IMR-90 (cell line): ENCODE data around the gene BTG2. TPM values are rescaled to one million over a fixed set of nuclear protein-coding genes. Genes with fewer than 3 reads are reported as not detected.

ENCODE experiments used
- ATAC-seq: fragments of 200-7000 bp; cut with Tn5 transposase; 2 replicates; pipeline ENCODE4 v1.9.1; 2020; ENCODE audit warnings: low read depth, mild to moderate bottlenecking, moderate library complexity
- BruUV-seq: library from RNA; stranded (reverse); fragments of 400-500 nt; replicated peaks from 2 replicates; lab custom pipeline; 2021; lab: Mats Ljungman, UMichigan
- CTCF ChIA-PET: fragments of 300-600 bp; formaldehyde crosslinking; extraction: SDS; loops from one replicate; lab custom pipeline; 2021; ENCODE audit warnings: antibody characterized with exemption; lab: Yijun Ruan, JAX
- POLR2A ChIA-PET: fragments of 300-600 bp; sonication (Branson Sonifier 250); formaldehyde crosslinking; loops from one replicate; lab custom pipeline; 2022; ENCODE audit warnings: antibody characterized with exemption; ENCODE audit not compliant: unreplicated experiment; lab: Charles Lee
- DNase-seq: peaks from one replicate; pipeline ENCODE4 v3.0.0; 2013
- H2AFZ ChIP-seq: replicated peaks from 2 replicates; pipeline ENCODE3; 2013; ENCODE audit warnings: low read length, mild to moderate bottlenecking; ENCODE audit not compliant: poor library complexity
- H2AK5ac ChIP-seq: 2 replicates; pipeline ENCODE4 v1.6.1; 2013; ENCODE audit warnings: low read depth, low read length, inconsistent platforms
- H2AK9ac ChIP-seq: replicated peaks from 2 replicates; pipeline ENCODE3; 2013; ENCODE audit warnings: mild to moderate bottlenecking, low read depth, low read length, moderate library complexity; ENCODE audit not compliant: poor library complexity
- H2BK120ac ChIP-seq: 2 replicates; pipeline ENCODE4 v1.6.1; 2013; ENCODE audit warnings: low read depth, low read length, inconsistent platforms
- H2BK15ac ChIP-seq: 3 replicates; pipeline ENCODE4 v1.6.1; 2013; ENCODE audit warnings: low read depth, low read length, inconsistent platforms
- H2BK20ac ChIP-seq: 2 replicates; pipeline ENCODE4 v1.6.1; 2013; ENCODE audit warnings: low read depth, mild to moderate bottlenecking, inconsistent platforms, low read length, moderate library complexity
- H2BK5ac ChIP-seq: 2 replicates; pipeline ENCODE4 v1.6.1; 2013; ENCODE audit warnings: mild to moderate bottlenecking, low read depth, low read length, inconsistent platforms; ENCODE audit not compliant: poor library complexity, severe bottlenecking
- H3K14ac ChIP-seq: replicated peaks from 2 replicates; pipeline ENCODE4 v1.6.1; 2013; ENCODE audit warnings: low read depth, low read length, inconsistent platforms
- H3K18ac ChIP-seq: 2 replicates; pipeline ENCODE4 v1.6.1; 2013; ENCODE audit warnings: low read depth, low read length, control low read depth
- H3K23ac ChIP-seq: 2 replicates; pipeline ENCODE4 v1.6.1; 2013; ENCODE audit warnings: low read depth, low read length, inconsistent platforms
- H3K27ac ChIP-seq: 2 replicates; pipeline ENCODE4 v1.5.1; 2013; ENCODE audit warnings: mild to moderate bottlenecking, control low read depth, low read length; ENCODE audit not compliant: insufficient read depth
- H3K27me3 ChIP-seq: 2 replicates; pipeline ENCODE4 v1.6.1; 2013; ENCODE audit warnings: low read length; ENCODE audit not compliant: control insufficient read depth, insufficient read depth
- H3K36me3 ChIP-seq: 2 replicates; pipeline ENCODE4 v1.6.1; 2013; ENCODE audit warnings: low read length, mixed read lengths; ENCODE audit not compliant: control insufficient read depth, insufficient read depth
- H3K4ac ChIP-seq: 2 replicates; pipeline ENCODE4 v1.6.1; 2013; ENCODE audit warnings: low read depth, low read length, inconsistent platforms
- H3K4me1 ChIP-seq: 2 replicates; pipeline ENCODE4 v1.6.1; 2013; ENCODE audit warnings: low read length, mixed read lengths; ENCODE audit not compliant: control insufficient read depth, insufficient read depth
- H3K4me2 ChIP-seq: 2 replicates; pipeline ENCODE4 v1.6.1; 2013; ENCODE audit warnings: low read depth, mild to moderate bottlenecking, control low read depth, low read length, moderate library complexity
- H3K4me3 ChIP-seq: 2 replicates; pipeline ENCODE4 v1.5.1; 2013; ENCODE audit warnings: low read depth, mild to moderate bottlenecking, control low read depth, low read length, moderate library complexity; ENCODE audit not compliant: insufficient read depth
- H3K56ac ChIP-seq: 2 replicates; pipeline ENCODE4 v1.6.1; 2013; ENCODE audit warnings: low read length, inconsistent platforms; ENCODE audit not compliant: insufficient read depth; ENCODE audit errors: extremely low read depth
- H3K79me1 ChIP-seq, 2 experiments: 2 replicates each; pipeline ENCODE4 v1.6.1; 2013; ENCODE audit warnings: low read length in 2 of 2, inconsistent platforms in 1 of 2, low read depth in 1 of 2
- H3K9ac ChIP-seq: 2 replicates; pipeline ENCODE4 v1.6.1; 2013; ENCODE audit warnings: low read depth, low read length, control low read depth
- H3K9me1 ChIP-seq: 2 replicates; pipeline ENCODE4 v1.6.1; 2013; ENCODE audit warnings: low read length, inconsistent platforms; ENCODE audit not compliant: insufficient read depth
- H3K9me3 ChIP-seq: 2 replicates; pipeline ENCODE4 v1.6.1; 2013; ENCODE audit warnings: low read length; ENCODE audit not compliant: control insufficient read depth, insufficient read depth
- H4K20me1 ChIP-seq: 2 replicates; pipeline ENCODE4 v1.6.1; 2013; ENCODE audit warnings: low read length, inconsistent platforms; ENCODE audit not compliant: insufficient read depth
- H4K5ac ChIP-seq: 2 replicates; pipeline ENCODE4 v1.6.1; 2013; ENCODE audit warnings: mild to moderate bottlenecking, low read depth, low read length, control low read depth
- H4K8ac ChIP-seq, 2 experiments: 2 replicates each; pipeline ENCODE4 v1.6.1; 2013; ENCODE audit warnings: low read depth in 2 of 2, low read length in 2 of 2, control low read depth in 1 of 2, inconsistent platforms in 1 of 2
- H4K91ac ChIP-seq: 2 replicates; pipeline ENCODE4 v1.6.1; 2013; ENCODE audit warnings: low read depth, low read length, inconsistent platforms; ENCODE audit not compliant: insufficient read depth
- CHD1 ChIP-seq: IDR thresholded peaks from 2 replicates; pipeline ENCODE4 v1.6.1; 2012; ENCODE audit warnings: low read depth, low read length, improper control_type of control experiment
- FOS ChIP-seq: fragments of 150-350 bp; IDR thresholded peaks from 2 replicates; pipeline ENCODE4 v1.6.1; 2016; ENCODE audit warnings: low read depth, low read length
- MAFK ChIP-seq: IDR thresholded peaks from 2 replicates; pipeline ENCODE4 v1.6.1; 2012; ENCODE audit warnings: low read depth, low read length, improper control_type of control experiment
- MXI1 ChIP-seq: IDR thresholded peaks from 2 replicates; pipeline ENCODE4 v1.6.1; 2012; ENCODE audit warnings: low read depth, mild to moderate bottlenecking, low read length, moderate library complexity, borderline replicate concordance
- NFE2L2 ChIP-seq: fragments of 150-350 bp; IDR thresholded peaks from 2 replicates; pipeline ENCODE4 v1.6.1; 2016; ENCODE audit warnings: low read depth, mild to moderate bottlenecking, low read length
- POLR2A ChIP-seq: IDR thresholded peaks from 2 replicates; pipeline ENCODE4 v1.6.1; 2012; ENCODE audit warnings: mild to moderate bottlenecking, low read depth, low read length
- RCOR1 ChIP-seq: IDR thresholded peaks from 2 replicates; pipeline ENCODE4 v1.6.1; 2012; ENCODE audit warnings: mild to moderate bottlenecking, low read length, improper control_type of control experiment; ENCODE audit not compliant: insufficient replicate concordance
- SMC3 ChIP-seq: fragments of 150-350 bp; IDR thresholded peaks from 2 replicates; pipeline ENCODE4 v1.6.1; 2016; ENCODE audit warnings: low read depth, mild to moderate bottlenecking, antibody characterized with exemption, low read length, moderate library complexity
- WGBS, 2 experiments: methylation state at CpG; one replicate each; pipeline versions ENCODE4 v1.1.5 to v1.1.7; 2013; ENCODE audit warnings: missing lambda C conversion rate in 2 of 2; ENCODE audit not compliant: insufficient read length in 1 of 2; ENCODE audit errors: extremely low coverage in 2 of 2; 5-methylcytosine and 5-hydroxymethylcytosine counted together
- dilution Hi-C: fragments of 300-500 bp; cut with HindIII; formaldehyde crosslinking; loops from one replicate; pipeline ENCODE4 v1.14.3; 2018; ENCODE audit warnings: low sequenced_read_pairs; ENCODE audit not compliant: unreplicated experiment
- in situ Hi-C: fragments of 300-500 bp; cut with MboI; formaldehyde crosslinking; loops from 3 replicates; pipeline ENCODE4 v1.14.3; 2019; ENCODE audit warnings: low sequenced_read_pairs, inconsistent platforms, mixed read lengths
- intact Hi-C: fragments of 100-400 bp; cut with micrococcal nuclease; formaldehyde crosslinking; loops from 2 replicates; pipeline ENCODE4 v1.10.0; 2022
- polyA plus RNA-seq, 3 experiments: library from polyadenylated mRNA; depleted of rRNA; stranded (reverse); fragments of >200 nt; gene quantifications; 2 replicates each; pipeline ENCODE4 v1.2.3, GENCODE V29; 2012; ENCODE audit warnings: low replicate concordance in 1 of 3
- total RNA-seq: library from RNA; depleted of rRNA; stranded (reverse); fragments of >200 nt; gene quantifications from 2 replicates; pipeline ENCODE4 v1.2.3, GENCODE V29; 2012
- TF ChIP-seq, protein P1 (sequence below): conservative IDR thresholded peaks from 2 replicates; pipeline ENCODE4 v1.5.1; 2012; ENCODE audit warnings: mild to moderate bottlenecking, low read depth, low read length, improper control_type of control experiment

Gene BTG2
- total and polyA plus RNA-seq, 2 of the 4 experiments (the other 2 are of a cell fraction): 8.4 to 18.8 TPM

DNA sequence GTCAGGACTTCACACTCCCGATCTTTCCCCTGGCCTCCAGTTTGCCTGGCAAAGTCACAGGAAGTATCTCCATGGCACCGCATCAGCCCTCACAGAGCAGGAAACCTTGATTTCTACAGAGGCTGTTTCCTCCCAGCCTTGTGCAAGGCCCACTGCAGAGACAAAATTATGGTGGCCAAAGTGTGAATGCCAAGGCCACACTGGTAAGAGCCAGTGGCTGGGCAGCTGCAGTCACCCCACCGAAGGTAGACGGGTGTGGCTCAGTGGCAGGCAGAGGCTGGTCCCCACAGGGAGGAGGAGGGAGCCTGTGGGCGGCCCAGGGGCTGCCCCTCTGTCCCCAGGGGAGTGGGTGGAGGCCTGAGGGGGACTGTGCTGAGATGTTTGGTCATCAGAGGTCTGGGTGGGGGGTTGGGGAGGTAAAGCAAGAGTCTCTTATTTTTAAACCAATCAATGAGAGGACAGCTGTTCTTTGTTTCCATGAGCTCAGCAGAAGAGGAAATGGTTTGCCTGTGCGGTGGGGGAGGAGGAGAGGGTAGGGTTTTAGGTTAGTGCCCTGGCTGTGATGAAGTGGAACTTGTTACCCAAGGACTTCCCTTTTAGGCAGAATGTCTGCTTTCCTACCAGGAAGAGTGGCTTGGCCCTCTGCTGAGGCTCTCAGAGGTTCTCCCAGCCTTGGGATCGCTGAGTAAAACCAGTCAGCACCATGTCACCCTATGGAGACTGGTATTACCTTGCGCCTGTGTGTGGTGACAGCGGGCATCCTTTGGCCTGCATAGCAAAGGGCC, 18.0 kb upstream of the BTG2 start:
- intact Hi-C loops (no loop called here), in situ Hi-C loops (no loop called here), dilution Hi-C loops (no loop called here)
- Histone ChIP-seq H4K20me1 (no peaks in the 10 kb centered on the region), H3K9ac (no peak overlapping the region), H2AK5ac (0 out of 2 replicates have a peak overlapping the region, but pooled peaks have one; percentile 4), H3K27ac (no peak overlapping the region), H2BK5ac (no peak overlapping the region), H2AK9ac (no peak overlapping the region), H3K9me1 (0 out of 2 replicates have a peak, but pooled peaks cover 4% of the 10 kb centered on the region), H4K91ac (no peak overlapping the region), H3K4me3 (no peak overlapping the region), H3K36me3 (no peaks in the 10 kb centered on the region), H3K79me1 (no peaks in the 10 kb centered on the region), H3K14ac (no peak overlapping the region; the same call in 1 of the 2 replicates), H3K4me1 (peaks cover 9% of the 10 kb centered on the region; the same call in 1 of the 2 replicates), H2AFZ (peak overlapping the region; percentile 61), H3K9me3 (no peaks in the 10 kb centered on the region), H3K18ac (no peak overlapping the region; the same call in 1 of the 2 replicates), H4K5ac (no peak overlapping the region; the same call in 1 of the 2 replicates), H2BK20ac (no peak overlapping the region), H2BK120ac (no peak overlapping the region), H2BK15ac (no peak overlapping the region), H3K23ac (peak overlapping the region; percentile 44), H4K8ac (no peak overlapping the region; a peak in 1 of 4 replicates), H3K56ac (no peak overlapping the region), H3K27me3 (peaks cover 34% of the 10 kb centered on the region), H3K4me2 (no peak overlapping the region), H3K4ac (peak overlapping the region; percentile 37; the same call in 1 of the 2 replicates)
- WGBS, 2 experiments: 62% methylated on average over 4 of the region's 9 CpGs; no CpG with 5 or more reads in 1 of the 2 experiments
- TF ChIP-seq MAFK (no peak), RCOR1 (no peak), FOS (no peak), NFE2L2 (no peak), CHD1 (no peak), SMC3 (no peak), MXI1 (no peak), POLR2A (no peak)
- TF ChIP-seq, protein P1, sequence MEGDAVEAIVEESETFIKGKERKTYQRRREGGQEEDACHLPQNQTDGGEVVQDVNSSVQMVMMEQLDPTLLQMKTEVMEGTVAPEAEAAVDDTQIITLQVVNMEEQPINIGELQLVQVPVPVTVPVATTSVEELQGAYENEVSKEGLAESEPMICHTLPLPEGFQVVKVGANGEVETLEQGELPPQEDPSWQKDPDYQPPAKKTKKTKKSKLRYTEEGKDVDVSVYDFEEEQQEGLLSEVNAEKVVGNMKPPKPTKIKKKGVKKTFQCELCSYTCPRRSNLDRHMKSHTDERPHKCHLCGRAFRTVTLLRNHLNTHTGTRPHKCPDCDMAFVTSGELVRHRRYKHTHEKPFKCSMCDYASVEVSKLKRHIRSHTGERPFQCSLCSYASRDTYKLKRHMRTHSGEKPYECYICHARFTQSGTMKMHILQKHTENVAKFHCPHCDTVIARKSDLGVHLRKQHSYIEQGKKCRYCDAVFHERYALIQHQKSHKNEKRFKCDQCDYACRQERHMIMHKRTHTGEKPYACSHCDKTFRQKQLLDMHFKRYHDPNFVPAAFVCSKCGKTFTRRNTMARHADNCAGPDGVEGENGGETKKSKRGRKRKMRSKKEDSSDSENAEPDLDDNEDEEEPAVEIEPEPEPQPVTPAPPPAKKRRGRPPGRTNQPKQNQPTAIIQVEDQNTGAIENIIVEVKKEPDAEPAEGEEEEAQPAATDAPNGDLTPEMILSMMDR: no peak
- ChIA-PET POLR2A (no interaction called here), CTCF (no interaction called here)
- BruUV-seq: no TSS peak
- ATAC-seq (peak; percentile 34; the same call in 1 of the 2 replicates), DNase-seq (no peak)
